GM23338 (cell line): ENCODE data around the gene GNA12.

Experiments
- CREB1 ChIP-seq: fragments of 250-450 bp; sonication (Bioruptor Pico); IDR thresholded peaks from 2 replicates; pipeline ENCODE4 v1.5.0; 2020; ENCODE audit warnings: low read depth, mild to moderate bottlenecking, moderate library complexity
- CTCF ChIP-seq, 2 experiments: fragments of 200-600 bp in 1 of 2; sonication (generic) in 1 of 2; conservative IDR thresholded peaks; 2 replicates each; pipeline versions ENCODE4 v1.5.1 to v1.6.1; 2016 to 2017; ENCODE audit warnings: antibody characterized with exemption in 2 of 2, low read depth in 2 of 2, mild to moderate bottlenecking in 2 of 2, moderate library complexity in 1 of 2
- ETS1 ChIP-seq: IDR thresholded peaks from 2 replicates; pipeline ENCODE4 v1.6.1; 2016; ENCODE audit warnings: antibody characterized with exemption
- EZH2 ChIP-seq: fragments of 200-600 bp; sonication (generic); IDR thresholded peaks from one replicate; pipeline ENCODE4 v1.8.0; 2017; ENCODE audit warnings: antibody characterized with exemption, mild to moderate bottlenecking, low read depth; ENCODE audit not compliant: unreplicated experiment
- EZH2phosphoT487 ChIP-seq: fragments of 200-600 bp; sonication (generic); IDR thresholded peaks from one replicate; pipeline ENCODE4 v1.8.1; 2018; ENCODE audit warnings: antibody characterized with exemption; ENCODE audit not compliant: unreplicated experiment
- JUNB ChIP-seq: IDR thresholded peaks from one replicate; pipeline ENCODE4 v1.6.1; 2016; ENCODE audit warnings: antibody characterized with exemption; ENCODE audit not compliant: unreplicated experiment
- NANOG ChIP-seq: IDR thresholded peaks from 2 replicates; pipeline ENCODE4 v1.6.1; 2016; ENCODE audit warnings: antibody characterized with exemption, borderline replicate concordance
- POLR2AphosphoS5 ChIP-seq: IDR thresholded peaks from 2 replicates; pipeline ENCODE4 v1.6.1; 2016; ENCODE audit warnings: antibody characterized with exemption, low read depth
- REST ChIP-seq: IDR thresholded peaks from one replicate; pipeline ENCODE4 v1.6.1; 2018; ENCODE audit warnings: antibody characterized with exemption; ENCODE audit not compliant: unreplicated experiment
- STAT1 ChIP-seq: IDR thresholded peaks from one replicate; pipeline ENCODE4 v1.6.1; 2016; ENCODE audit warnings: antibody characterized with exemption; ENCODE audit not compliant: unreplicated experiment
- ZNF114 ChIP-seq: fragments of 250-450 bp; sonication (Bioruptor Pico); IDR thresholded peaks from 2 replicates; pipeline ENCODE4 v1.5.0; 2020; ENCODE audit warnings: mild to moderate bottlenecking, moderate library complexity
- ZNF331 ChIP-seq: fragments of 250-450 bp; sonication (Bioruptor Pico); IDR thresholded peaks from 2 replicates; pipeline ENCODE4 v1.5.0; 2020; ENCODE audit warnings: low read depth, mild to moderate bottlenecking, moderate library complexity

- no peak for TF ChIP-seq CREB1
- no peak for TF ChIP-seq EZH2phosphoT487
- TF ChIP-seq REST = no peak
- TF ChIP-seq CTCF (conservative IDR thresholded peaks at IDR 0.05; ENCODE audit: low read depth in 2 of 2) = no peak
- no peak for TF ChIP-seq EZH2
- no peak for TF ChIP-seq ZNF331 (CRISPR knock-in tag)
- no peak for TF ChIP-seq ETS1
- no peak for TF ChIP-seq POLR2AphosphoS5
- no peak for TF ChIP-seq STAT1
- TF ChIP-seq NANOG = no peak
- TF ChIP-seq ZNF114 (CRISPR knock-in tag) = no peak
- TF ChIP-seq JUNB = no peak
Observed at GRCh38 chr7:2879354-2879753, 35.2 kb upstream of the GNA12 start.
